ENCODE results near the gene ZNF12. TPM values are rescaled to one million over a fixed set of nuclear protein-coding genes. Genes with fewer than 3 reads are reported as not detected.

The ZNF12 gene
- total RNA-seq, 1 experiment from 2014 or later: 18.8 TPM

DNA sequence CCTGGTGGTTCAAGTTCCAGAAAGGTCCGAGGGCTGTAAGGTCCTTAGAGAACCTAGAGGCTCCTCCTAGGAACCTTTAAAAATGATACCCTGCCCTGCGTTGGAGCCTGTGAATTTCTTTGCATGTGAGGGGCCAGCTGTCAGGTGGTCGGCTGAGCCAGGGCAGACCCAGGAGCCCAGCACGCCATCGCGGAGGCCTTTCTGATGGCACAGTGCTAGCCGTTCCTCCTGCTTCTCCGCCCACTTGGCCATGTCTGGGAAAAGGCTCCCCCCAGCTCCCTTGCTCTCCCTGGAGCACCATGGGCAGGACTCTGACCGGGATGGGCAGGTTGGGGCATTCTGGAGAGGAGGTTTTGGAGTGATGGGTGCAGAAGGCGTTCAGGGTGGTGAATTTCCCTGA, 62.0 kb downstream of the ZNF12 start:
- BruUV-seq (replicated peaks): no TSS peak
- TF ChIP-seq, protein P1, sequence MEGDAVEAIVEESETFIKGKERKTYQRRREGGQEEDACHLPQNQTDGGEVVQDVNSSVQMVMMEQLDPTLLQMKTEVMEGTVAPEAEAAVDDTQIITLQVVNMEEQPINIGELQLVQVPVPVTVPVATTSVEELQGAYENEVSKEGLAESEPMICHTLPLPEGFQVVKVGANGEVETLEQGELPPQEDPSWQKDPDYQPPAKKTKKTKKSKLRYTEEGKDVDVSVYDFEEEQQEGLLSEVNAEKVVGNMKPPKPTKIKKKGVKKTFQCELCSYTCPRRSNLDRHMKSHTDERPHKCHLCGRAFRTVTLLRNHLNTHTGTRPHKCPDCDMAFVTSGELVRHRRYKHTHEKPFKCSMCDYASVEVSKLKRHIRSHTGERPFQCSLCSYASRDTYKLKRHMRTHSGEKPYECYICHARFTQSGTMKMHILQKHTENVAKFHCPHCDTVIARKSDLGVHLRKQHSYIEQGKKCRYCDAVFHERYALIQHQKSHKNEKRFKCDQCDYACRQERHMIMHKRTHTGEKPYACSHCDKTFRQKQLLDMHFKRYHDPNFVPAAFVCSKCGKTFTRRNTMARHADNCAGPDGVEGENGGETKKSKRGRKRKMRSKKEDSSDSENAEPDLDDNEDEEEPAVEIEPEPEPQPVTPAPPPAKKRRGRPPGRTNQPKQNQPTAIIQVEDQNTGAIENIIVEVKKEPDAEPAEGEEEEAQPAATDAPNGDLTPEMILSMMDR (conservative IDR thresholded peaks at IDR 0.05; ENCODE audit: low read depth, low read length): no peak
- no peak for TF ChIP-seq EZH2 (IDR thresholded peaks at IDR 0.05; ENCODE audit: borderline replicate concordance, low read depth, low read length, poor library complexity, severe bottlenecking)
- Histone ChIP-seq H3K27me3 (replicated peaks; ENCODE audit: insufficient read depth, low read depth, low read length, poor library complexity) (no peaks in the 10 kb centered on the region), H3K9me3 (ENCODE audit: low read depth, low read length, poor library complexity, severe bottlenecking) (no peaks in the 10 kb centered on the region), H3K36me3 (ENCODE audit: insufficient read depth, low read length, poor library complexity, severe bottlenecking) (peaks cover 37% of the 10 kb centered on the region), H3K4me3 (ENCODE audit: low read depth, low read length, poor library complexity, severe bottlenecking) (no peak overlapping the region), H3K4me1 (ENCODE audit: insufficient read depth, low read length, poor library complexity, severe bottlenecking) (no peaks in the 10 kb centered on the region), H3K27ac (ENCODE audit: low read depth, low read length, poor library complexity, severe bottlenecking) (no peak overlapping the region)
- intact Hi-C loops (cut with micrococcal nuclease; ENCODE audit: unreplicated experiment): no loop called here
- ChIA-PET CTCF (no interaction called here), POLR2A (ENCODE audit: low non-redundant PET) (no interaction called here)
- DNase-seq (ENCODE audit: low spot score): no peak

DNA sequence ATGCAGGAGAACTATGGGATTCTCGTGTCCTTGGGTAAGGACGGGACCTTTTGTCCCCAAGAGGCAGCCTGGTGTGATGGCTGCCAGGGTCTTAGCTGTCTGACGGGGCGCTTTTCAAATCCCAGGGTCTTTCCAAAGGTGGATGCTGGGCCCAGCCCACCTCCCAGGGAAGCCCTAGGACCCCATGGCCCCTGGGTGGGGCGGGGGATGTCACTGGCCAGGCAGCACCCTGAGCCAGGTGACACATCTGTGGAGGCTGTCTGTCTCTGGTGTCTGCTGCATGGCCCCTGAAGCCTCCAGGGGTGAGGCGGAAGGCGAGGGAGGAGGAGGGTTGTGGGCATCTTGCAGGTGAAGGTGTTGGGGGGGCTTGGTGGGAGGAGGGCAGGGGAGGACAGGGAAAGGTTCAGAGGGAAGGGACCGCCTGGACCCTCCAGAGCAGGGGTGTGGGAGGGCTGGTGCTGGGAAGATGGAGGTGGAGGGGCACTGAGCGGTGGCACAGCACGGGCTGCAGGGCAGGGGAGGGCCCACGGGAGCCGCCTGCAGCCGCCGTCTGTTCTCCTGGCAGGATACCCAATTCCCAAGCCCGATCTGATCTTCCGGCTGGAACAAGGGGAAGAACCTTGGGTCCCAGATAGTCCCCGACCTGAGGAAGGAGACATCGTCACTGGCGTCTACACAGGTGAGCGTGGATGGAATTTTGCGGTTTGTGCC, 62.7 kb downstream of the ZNF12 start:
- no peak overlapping the region for H3K27ac ChIP-seq (ENCODE audit: low read depth, low read length, poor library complexity, severe bottlenecking)
- no peaks in the 10 kb centered on the region for H3K4me1 ChIP-seq (ENCODE audit: insufficient read depth, low read length, poor library complexity, severe bottlenecking)
- ChIA-PET CTCF (no interaction called here), POLR2A (ENCODE audit: low non-redundant PET) (no interaction called here)
- no peaks in the 10 kb centered on the region for H3K27me3 ChIP-seq (replicated peaks; ENCODE audit: insufficient read depth, low read depth, low read length, poor library complexity)
- peaks cover 37% of the 10 kb centered on the region for H3K36me3 ChIP-seq (ENCODE audit: insufficient read depth, low read length, poor library complexity, severe bottlenecking)
- intact Hi-C loops (cut with micrococcal nuclease; ENCODE audit: unreplicated experiment): no loop called here
- no peaks in the 10 kb centered on the region for H3K9me3 ChIP-seq (ENCODE audit: low read depth, low read length, poor library complexity, severe bottlenecking)
- H3K4me3 ChIP-seq (ENCODE audit: low read depth, low read length, poor library complexity, severe bottlenecking): no peak overlapping the region
- no TSS peak for BruUV-seq (replicated peaks)
- TF ChIP-seq EZH2 (IDR thresholded peaks at IDR 0.05; ENCODE audit: borderline replicate concordance, low read depth, low read length, poor library complexity, severe bottlenecking): no peak
- TF ChIP-seq, protein P1 (conservative IDR thresholded peaks at IDR 0.05; ENCODE audit: low read depth, low read length): no peak
- no peak for DNase-seq (ENCODE audit: low spot score)

DNA sequence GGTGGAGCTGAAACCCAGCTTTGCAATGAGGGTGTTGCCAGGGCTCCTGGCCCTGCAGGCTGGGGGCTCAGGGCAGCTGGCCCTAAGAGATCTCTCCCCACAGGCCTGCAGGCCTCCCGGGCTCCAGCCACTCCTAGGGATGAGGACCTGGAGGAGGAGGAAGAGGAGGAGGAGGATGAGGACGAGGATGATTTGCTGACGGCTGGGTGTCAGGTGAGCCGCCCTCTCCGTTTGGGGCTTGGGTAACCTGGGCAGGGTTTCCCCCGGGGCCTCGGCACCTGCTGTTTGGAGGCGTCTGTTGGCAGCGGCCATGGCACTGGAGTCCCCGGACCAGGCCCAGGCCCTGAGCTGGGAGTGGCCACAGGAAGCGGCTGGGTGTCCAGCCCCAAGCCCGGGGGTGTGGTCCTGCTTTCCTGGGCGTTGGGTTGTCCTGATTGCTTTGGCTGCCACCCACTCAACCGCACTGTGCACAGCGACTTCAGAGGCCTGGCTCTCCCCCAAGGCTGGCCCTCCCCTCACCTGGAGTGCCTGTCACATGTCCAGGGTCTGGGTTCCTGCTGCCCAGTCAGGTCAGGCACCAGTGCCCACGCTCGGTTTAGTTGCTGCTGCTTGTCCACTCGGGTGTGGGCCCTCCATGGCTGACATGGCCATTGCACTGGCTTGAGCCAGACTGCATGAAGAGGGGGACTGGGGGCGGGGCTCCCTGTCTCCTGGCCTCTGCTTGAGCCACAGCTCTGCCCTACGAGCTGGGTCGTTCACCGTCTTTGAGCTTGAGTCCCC, 63.7 kb downstream of the ZNF12 start:
- CTCF ChIA-PET: no interaction called here
- BruUV-seq (replicated peaks): no TSS peak
- Histone ChIP-seq H3K27me3 (replicated peaks; ENCODE audit: insufficient read depth, low read depth, low read length, poor library complexity) (no peaks in the 10 kb centered on the region), H3K36me3 (ENCODE audit: insufficient read depth, low read length, poor library complexity, severe bottlenecking) (peaks cover 37% of the 10 kb centered on the region), H3K27ac (ENCODE audit: low read depth, low read length, poor library complexity, severe bottlenecking) (no peak overlapping the region), H3K4me1 (ENCODE audit: insufficient read depth, low read length, poor library complexity, severe bottlenecking) (peaks cover 3% of the 10 kb centered on the region), H3K4me3 (ENCODE audit: low read depth, low read length, poor library complexity, severe bottlenecking) (no peak overlapping the region), H3K9me3 (ENCODE audit: low read depth, low read length, poor library complexity, severe bottlenecking) (no peaks in the 10 kb centered on the region)
- TF ChIP-seq, protein P1 (conservative IDR thresholded peaks at IDR 0.05; ENCODE audit: low read depth, low read length): no peak
- no peak for TF ChIP-seq EZH2 (IDR thresholded peaks at IDR 0.05; ENCODE audit: borderline replicate concordance, low read depth, low read length, poor library complexity, severe bottlenecking)
- intact Hi-C loops (cut with micrococcal nuclease; ENCODE audit: unreplicated experiment): no loop called here
- no peak for DNase-seq (ENCODE audit: low spot score)
- POLR2A ChIA-PET (ENCODE audit: low non-redundant PET): no interaction called here

Measured in A673 (cell line).